Middle frontal gyrus (tissue), 1 donor: ENCODE results near the gene MYO18B.

Experiments
- DNase-seq: peaks from one replicate; pipeline ENCODE4 v3.0.0-alpha.2; 2015; ENCODE audit warnings: low spot score; ENCODE audit errors: extremely low spot score

The MYO18B gene

DNA sequence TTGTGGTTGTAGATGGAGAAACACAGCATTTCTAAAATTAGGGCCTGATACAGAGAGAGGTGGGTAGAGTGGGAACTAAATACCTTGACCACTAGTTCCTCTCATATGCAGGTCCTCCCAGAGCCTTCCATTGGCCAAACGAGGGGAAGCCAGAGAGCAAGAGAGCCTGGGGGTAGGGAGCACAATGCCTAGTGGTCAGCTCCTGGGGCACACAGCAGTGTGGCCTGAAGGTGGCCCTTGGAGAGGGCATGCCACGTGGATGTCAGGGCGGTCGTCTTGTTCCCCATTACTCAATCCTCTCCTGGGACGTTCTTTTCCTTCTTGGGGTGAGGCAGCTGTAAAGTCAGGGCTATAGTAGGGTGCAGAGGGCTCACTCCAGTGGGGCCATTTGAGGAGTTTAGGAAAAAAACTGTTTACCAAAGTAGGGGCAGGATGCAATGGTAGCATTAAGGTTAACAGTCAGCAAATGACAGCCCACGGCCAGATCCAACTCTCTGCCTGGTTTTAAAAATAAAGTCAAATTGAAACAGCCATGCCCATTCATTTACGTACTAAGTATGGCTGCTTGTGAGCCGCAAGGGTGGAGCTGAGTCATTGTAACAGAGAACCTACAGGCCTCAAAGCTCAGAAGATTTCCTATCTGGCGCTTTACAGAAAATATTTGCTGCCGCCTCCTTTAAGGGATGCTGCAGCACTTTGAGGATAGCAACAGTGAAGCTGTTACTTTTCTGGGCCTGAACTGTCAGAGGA lies 7.6 kb downstream of the MYO18B start:
- DNase-seq, result no peak

GRCh38 chr22:25750569-25751173 lies 8.7 kb downstream of the MYO18B start:
- no peak for DNase-seq

- no peak for DNase-seq
Measured at GRCh38 chr22:25751174-25751581, 9.2 kb downstream of the MYO18B start.

DNA sequence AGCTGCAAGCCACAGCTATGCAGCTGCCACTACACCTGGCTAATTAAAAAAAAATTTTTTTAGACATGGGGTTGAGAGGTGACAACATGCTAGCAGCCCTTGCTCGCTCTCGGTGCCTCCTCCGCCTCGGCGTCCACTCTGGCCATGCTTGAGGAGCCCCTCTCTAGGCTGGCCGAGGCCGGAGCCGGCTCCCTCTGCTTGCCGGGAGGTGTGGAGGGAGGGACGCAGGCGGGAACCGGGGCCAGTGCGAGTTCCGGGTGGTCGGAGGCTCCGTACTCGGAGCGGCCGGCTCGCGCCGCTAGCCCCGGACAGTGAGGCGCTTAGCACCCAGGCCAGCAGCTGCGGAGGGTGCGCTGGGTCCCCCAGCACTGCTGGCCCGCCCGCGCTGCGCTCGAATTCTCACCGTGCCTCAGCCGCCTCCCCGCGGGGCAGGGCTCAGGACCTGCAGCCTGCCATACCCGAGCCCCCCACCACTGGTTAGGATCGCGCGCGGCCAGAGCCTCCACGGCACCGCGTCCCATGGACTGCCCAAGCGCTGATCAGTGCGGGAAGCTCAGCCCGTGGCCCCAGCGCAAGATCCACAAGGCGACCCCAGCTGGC lies 10.7 kb downstream of the MYO18B start:
- DNase-seq, result no peak

- no peak for DNase-seq
Measured at GRCh38 chr22:25753252-25753651, 11.3 kb downstream of the MYO18B start.

DNA sequence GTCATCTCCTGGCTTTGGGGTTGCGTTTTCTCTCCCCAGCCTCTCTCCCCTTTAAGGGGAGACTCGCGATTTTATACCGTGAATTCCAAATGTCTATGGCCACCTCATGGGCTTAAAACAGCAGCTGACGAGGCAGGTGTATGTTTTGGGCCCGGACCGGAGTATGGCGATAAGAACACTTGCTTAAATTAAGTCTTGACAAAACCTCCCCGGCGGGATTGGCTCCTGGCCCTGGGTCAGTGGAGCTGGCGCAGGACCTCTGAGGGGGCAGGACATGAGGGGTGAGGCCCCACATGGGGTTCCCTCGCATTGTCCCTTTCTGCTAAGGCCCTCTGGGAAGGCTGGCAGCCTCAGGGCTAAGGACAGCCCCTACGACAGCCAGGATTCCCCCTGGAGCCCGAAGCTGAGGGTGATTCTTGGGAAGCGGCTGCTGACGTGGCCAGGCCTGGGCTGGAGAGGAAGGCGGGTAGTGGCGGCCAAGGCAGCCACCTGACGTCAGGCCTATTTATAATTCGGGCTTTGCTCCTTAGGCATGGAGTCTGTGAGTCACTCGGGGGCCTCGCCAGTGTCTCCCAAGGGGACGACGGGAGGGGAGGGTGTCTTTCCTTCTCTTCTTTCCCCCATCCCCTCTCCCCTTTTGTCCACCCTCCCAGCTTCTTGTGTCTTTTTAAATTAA lies 12.7 kb downstream of the MYO18B start:
- DNase-seq, result no peak

- no peak for DNase-seq
Measured at GRCh38 chr22:25757686-25758085, 15.7 kb downstream of the MYO18B start.

DNA sequence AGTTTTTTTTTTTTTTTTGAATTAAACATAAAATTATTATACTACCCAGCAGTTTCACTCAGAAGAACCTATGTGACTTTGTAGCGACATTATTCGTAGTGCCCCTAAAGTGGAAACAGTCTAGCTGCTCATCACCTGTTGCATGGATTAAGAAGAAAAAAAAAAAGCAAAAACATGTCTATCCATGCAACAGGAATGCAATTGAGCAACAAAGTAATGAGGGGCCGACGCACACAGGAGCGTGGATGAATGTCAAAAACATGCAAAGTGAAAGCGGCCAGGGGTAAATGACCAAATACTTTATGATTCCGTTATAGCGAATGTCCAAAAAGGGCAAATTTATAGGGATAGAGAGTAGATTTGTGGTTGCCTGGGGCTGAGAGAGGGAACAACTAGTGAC lies 16.3 kb downstream of the MYO18B start:
- DNase-seq, result no peak

- DNase-seq, result no peak
Measured at GRCh38 chr22:25759825-25760231, 17.8 kb downstream of the MYO18B start.

DNA sequence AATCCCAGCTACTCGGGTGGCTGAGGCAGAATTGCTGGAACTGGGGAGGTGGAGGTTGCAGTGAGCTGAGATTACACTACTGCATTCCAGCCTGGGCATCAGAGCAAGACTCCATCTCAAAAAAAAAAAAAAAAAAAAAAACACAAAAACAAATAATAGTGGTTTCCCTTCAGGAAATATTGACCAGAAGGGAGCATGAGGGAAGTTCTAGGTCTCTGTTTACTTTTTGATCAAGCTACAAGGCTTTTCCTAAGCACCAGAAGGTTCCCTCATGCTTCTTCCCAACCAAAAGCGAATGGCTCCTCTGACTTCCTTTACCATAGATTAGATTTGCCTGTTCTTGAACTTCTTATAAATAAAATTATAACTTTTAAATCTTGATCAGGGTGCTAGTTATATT lies 18.3 kb downstream of the MYO18B start:
- DNase-seq, result no peak

GRCh38 chr22:25760848-25761595 lies 19.0 kb downstream of the MYO18B start:
- no peak for DNase-seq

GRCh38 chr22:25762147-25762546 lies 20.2 kb downstream of the MYO18B start:
- DNase-seq, result no peak

GRCh38 chr22:25763239-25763777 lies 21.3 kb downstream of the MYO18B start:
- DNase-seq, result no peak

DNA sequence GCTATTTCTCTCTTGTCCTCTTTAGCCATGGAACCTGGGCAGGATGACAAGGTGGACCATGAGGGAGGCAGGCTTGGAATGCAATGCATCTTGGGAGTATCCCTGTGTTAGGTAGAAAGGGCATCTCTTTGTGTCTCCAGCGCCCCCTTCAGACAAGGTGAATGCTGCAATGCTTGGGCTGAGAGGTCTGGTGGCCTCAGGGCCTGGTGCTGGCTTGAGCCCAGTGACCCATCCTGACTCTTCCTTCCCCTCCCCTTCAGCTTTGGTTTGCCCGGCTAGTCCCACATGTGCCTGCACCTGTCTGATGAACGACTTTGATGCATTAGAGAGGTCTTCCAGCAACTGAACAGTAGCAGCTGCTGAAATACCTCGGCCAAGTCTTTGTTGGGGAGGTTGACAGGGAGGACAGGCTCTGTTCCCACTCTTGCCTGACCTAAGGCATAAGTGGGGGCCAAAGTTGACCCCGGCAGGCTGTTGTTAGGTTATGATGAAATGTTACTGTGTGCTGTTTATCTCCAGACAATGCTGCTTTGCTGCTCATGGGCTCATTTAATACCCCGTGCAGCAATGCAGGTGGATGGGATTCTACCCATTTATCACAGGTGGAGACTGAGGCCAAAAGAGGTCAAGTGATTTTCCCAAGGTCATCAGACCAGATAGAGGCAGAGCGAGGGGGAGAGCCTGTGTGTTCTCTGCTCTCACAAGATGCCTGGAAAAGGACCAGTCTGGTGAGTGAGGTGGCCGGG lies 22.5 kb downstream of the MYO18B start:
- DNase-seq, result no peak

GRCh38 chr22:25765016-25765367 lies 23.0 kb downstream of the MYO18B start:
- no peak for DNase-seq

- DNase-seq, result no peak
Measured at GRCh38 chr22:25765801-25766200, 23.8 kb downstream of the MYO18B start.

- no peak for DNase-seq
Measured at GRCh38 chr22:25766418-25766817, 24.4 kb downstream of the MYO18B start.

DNA sequence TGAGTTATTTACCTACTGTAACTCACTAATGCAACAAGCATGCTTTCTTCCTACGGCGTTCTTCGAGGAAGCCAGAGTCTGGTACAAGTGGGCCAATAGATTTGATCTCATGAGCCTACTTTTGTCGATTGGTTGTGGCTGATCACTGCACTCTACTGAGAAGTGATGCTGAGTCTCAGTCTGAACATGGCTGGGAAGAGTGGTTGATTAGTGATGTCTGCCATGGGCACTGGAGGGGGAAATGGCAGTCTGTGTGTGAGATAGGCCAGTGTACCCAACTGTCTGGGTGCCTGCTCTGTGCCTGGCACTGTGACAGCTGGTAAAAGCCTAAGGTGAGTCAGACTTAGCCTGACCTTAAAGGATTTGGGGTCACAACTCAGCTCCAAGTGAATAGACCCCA lies 28.3 kb downstream of the MYO18B start:
- DNase-seq, result no peak

DNA sequence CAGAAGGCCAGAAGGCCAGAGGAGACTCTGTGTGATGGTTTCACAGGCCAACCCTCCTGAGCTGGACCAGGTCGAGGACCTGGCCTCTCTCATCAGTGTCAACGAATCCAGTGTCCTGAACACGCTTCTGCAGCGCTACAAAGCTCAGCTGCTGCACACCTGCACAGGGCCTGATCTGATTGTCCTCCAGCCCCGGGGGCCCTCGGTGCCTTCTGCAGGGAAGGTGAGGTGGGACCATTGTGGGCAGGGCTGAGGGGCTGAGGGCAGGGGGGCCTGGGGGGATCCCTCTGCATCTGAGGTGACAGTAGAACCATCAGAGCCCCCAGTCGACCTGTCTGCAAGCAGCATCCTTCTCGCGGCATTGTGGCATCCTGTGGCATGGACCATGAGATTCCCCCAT lies 30.3 kb downstream of the MYO18B start:
- no peak for DNase-seq

DNA sequence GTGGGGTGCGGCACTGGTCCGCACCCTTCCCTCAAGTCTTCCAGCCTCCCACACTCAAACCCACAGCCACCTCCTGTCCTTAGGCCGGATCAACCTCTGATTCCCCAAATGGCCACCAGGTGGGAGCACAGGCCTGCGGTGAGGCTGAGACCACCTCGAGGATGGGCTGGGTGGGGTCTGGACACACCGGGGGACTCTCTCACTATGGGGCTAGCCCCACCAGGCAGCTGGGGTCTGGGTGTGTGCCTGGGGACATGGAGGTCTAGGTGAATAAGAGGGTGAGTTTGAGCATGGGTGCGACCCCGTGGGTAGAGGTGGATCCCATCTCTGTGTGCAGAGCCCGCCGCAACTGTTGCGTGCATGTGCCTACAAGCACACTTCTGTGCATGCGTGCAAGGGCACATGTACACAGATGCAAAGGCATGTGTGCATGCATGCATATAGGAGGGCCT lies 32.6 kb downstream of the MYO18B start:
- DNase-seq, result no peak

- no peak for DNase-seq
Measured at GRCh38 chr22:25775531-25775930, 33.5 kb downstream of the MYO18B start.
